CD4-positive, alpha-beta T cell treated with Interleukin-15 for 1 hour (primary cell): ENCODE results near the gene MYOM1.
"Not testable (repeated sequence)": the region's sequence is repeated elsewhere in the genome, so short reads cannot be mapped to it uniquely, and the experiment has no call there.

ENCODE experiments used
- DNase-seq: peaks from one replicate; pipeline ENCODE4 v3.0.0-alpha.2; 2020

Gene MYOM1

DNA sequence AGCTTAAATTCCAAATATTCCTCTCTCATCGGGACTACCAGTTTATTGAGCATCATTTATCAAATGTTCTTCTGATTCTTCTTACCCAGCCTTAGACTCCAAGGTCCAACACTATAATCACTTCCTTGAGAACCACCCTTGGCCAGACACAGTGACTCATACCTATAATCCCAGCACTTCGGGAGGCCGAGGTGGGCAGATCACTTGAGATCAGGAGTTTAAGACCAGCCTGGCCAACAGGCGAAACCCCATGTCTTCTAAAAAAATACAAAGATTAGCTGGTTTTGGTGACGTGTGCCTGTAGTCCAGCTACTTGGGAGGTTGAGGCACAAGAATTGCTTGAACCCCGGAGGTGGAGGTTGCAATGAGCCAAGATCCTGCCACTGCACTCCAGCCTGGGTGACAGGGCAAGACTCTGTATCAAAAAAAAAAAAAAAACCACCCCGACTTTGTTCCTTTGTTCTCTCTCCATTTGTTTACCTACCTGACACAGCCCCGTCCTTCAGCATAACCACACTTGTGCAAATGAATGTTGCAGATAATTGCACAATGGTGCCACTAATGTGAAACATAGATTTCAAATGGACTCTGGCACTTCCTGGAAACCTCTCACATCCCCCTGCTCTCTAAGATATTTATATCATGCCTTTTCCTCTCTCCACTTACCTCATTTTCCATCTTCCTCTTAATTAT, 167.9 kb downstream of the MYOM1 start:
- DNase-seq: no peak

DNA sequence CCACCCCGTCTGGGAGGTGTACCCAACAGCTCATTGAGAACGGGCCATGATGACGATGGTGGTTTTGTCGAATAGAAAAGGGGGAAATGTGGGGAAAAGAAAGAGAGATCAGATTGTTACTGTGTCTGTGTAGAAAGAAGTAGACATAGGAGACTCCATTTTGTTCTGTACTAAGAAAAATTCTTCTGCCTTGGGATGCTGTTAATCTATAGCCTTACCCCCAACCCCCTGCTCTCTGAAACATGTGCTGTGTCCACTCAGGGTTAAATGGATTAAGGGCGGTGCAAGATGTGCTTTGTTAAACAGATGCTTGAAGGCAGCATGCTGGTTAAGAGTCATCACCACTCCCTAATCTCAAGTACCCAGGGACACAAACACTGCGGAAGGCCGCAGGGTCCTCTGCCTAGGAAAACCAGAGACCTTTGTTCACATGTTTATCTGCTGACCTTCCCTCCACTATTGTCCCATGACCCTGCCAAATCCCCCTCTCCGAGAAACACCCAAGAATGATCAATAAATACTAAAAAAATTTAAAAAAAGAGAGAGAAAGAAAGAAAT, 169.8 kb downstream of the MYOM1 start:
- DNase-seq: not testable (repeated sequence)

DNA sequence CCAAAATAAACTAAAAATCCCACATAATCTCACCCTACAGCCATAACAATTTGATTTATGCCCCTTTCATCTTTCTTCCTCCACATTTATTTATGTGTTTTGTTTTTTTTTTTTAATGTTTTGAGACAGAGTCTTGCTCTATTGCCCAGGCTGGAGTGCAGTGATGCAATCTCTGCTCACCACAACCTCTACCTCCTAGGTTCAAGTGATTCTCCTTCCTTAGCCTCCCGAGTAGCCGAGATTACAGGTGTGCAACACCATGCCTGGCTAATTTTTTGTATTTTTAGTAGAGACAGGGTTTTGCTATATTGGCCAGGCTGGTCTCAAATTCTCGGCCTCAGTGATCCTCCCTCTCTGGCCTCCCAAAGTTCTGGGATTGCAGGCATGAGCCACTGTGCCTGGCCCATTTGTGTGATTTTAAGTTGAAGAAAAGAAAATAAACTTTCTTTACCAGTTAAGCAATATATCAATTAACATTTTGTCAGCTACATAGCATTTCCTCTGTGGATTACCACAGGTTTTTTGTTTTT, 170.9 kb downstream of the MYOM1 start:
- DNase-seq: no peak

DNA sequence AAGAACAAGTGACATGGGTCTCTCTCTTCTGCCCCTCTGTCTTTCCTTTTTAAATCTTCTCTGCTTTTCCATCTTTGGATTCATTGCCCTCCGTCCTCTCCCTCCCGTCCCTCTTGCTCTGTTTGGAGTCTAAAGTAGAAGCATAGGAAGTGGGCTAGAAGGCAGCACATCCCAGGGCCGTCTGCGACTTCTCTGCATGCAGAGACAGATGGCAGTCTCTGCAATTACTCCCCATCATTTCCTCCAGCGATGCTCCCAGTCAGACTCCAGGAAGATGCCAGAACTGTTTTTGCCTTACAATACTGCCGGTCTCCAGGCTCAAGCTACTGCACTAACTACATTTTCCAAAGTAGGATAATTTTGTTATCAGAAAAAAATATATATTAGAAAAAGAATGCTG, 171.6 kb downstream of the MYOM1 start:
- DNase-seq: no peak

DNA sequence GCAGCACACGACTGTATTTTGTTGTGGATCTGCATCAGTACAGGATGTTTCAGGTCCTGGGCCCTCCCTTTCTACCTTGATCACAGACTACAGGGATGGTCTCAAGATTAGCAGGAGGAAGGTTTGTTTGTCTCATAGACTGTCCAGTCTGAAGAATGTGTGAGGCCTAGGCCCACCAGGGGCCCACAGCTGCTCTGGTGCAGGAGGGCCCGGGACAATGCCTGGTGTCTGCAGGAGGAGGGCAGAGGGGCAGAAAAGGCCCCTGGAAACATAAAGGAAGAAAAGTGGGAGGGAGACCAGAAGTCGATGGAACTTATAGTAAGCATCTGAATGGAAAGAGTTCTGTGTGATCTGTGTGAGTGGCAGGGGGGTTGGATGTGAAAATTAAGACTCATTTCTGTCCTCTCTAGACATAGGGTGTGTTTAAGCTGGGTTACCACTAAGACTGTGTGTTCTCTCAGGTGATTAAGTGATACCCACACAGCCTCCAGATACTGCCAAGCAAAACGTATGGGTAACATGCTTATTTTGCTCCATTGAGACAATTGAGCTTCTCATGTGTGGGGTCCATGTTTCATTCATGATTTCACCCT, 173.5 kb downstream of the MYOM1 start:
- no peak for DNase-seq

DNA sequence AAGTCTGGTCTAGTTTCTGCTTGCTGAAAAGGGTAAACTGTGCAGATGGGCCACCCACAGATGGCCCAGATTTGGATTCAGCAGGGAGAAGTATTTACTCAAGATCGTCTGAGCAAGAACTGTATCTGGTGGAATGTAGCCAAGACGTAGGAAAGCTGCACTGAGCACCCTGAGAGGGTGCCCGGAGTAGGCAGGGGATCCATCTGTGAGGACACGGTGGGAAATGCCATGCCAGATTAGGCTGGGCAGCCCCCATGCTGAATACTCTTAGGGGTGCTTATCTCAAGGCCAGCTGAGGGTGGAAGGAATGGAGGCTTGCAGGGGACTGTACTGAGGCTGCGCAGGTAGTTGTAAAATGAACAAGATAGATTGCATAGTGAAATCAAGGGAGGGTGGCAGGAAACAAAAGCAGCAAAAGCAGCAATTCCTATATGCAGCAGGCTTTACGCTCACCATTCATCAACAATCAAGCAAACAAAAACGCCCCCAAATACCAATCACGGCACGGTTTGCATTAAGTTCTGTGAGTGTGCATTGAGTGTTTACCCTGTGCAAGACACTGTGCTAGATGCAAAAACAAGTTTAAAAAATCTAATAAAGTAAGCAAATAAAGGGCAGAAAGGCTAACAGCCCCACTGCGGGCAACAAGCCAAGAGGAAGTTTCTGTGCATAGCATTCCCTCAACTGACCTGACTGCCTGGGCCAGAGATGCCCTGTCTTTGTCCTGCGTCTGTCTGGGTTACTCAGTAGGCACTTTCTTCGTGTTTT, 174.7 kb downstream of the MYOM1 start:
- no peak for DNase-seq

DNA sequence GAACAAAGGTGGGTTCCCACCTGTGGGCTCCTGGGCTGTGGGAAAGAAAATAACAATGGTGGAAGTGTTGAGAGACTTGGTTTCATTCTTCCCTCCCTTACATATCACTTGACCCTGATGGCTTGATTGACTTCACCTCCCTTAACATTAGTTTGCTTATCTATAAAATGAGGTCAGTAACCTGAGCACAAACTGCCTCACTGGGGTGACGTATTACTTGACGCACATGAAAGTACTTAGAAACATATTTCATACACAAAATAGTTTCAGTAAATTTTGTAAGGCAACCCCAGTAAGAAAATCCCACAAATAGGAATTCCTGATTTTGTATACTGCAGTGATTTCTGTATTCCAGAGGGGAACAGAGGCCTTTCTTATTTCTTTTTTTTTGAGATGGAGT, 177.4 kb downstream of the MYOM1 start:
- DNase-seq: no peak

DNA sequence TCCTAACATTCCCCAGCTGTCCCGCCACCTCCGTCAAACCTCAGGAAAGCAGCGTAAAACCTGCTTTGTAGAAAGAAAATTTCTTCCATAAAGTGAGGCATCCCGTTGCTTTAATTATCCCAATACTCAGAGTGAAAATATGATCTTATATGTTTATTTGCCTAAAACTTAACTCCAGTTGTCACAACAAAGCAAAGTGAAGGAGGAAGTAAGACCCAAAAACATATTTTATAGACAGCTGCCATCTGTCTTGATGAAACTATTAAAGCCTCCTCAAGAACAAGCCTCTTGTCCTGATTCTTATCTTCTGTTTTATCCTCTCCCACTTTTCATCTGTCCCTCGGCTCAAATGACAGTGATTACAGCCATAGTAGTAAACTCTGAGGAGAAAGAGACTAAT, 177.9 kb downstream of the MYOM1 start:
- DNase-seq: no peak

DNA sequence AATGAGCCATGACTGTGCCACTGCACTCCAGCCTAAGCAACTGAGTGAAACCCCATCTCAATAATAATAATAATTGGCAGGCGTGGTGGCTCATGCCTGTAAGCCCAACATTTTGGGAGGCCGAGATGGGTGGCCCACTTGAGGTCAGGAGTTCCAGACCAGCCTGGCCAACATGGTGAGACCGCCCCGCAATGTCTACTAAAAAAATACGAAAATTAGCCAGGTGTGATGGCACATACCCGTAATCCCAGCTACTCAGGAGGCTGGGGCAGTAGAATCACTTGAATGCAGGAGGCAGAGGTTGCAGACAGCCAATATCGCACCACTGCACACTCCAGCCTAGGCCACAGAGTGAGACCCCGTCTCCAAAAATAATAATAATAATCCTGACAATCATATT, 178.9 kb downstream of the MYOM1 start:
- DNase-seq: no peak

DNA sequence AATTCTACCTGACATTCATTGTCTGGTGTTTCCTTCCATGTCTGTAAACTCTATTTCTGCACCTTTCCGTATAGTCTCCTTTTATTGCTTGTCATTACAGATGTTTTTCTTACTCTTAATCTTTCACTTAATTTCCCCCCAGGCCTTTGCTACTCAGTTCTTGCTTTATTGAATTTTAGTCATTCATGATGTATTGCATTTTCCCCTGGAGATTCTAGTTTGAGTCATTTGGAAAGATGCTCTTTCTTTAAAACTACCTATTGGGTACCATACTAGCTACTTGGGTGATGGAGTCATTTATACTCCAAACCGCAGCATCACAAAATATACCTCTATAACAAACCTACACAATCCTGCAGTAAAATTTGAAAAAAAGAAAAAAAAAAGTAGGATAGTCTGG, 179.6 kb downstream of the MYOM1 start:
- no peak for DNase-seq

DNA sequence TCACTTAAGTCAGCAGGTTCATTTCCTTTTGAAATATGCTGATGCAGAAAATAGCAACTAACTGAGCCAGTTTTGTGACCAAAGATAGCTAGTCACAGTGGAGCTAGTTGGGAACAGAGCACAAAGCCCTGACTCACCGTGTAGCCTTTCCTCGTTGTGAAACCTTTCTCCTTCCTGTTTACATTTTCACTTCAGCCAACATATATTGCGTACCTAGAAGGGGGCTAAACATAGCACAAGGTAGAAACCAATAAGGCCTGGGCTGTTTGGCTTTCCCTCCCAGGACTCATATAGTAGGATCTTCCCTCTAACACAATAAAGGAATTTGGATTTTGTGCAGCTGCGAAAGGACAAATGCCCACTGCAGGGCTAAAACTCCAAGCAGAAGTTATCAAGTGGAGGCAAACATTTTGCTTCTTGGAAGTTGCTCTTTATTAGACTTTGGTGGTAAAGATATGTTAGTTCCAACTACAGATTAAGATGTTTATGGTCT, 182.3 kb downstream of the MYOM1 start:
- peak; percentile 38 for DNase-seq

DNA sequence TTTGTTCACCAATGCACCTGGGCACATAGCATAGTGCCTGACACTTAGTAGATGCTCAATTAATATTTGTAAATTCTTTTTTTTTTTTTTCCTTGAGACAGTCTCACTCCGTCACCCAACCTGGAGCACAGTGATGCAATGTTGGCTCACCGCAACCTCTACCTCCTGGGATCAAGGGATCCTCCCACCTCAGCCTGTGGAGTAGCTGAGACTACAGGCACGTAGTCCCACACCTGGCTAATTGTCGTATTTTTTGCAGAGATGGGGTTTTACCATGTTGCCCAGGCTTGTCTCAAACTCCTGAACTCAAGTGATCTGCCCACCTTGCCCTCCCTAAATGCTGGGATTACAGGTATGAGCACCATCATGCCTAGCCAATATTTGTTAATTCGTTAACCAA, 183.7 kb downstream of the MYOM1 start:
- DNase-seq: no peak

DNA sequence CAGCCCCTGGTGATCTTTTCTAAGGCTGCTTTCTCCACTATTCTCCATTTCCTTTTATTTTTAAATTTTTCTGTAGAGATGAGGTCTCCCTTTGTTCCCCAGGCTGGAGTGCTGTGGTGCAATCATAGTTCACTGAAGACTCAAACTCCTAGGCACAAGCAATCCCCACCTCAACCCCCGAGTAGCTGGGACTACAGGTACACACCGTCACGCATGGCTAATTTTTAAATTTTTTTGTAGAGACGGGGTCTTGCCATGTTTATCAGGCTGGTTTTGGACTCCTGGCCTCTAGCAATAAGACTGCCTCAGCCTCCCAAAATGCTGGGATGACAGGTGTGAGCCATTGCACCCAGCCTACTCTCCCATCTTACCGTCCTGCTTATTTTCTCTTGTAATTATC, 184.1 kb downstream of the MYOM1 start:
- no peak for DNase-seq

DNA sequence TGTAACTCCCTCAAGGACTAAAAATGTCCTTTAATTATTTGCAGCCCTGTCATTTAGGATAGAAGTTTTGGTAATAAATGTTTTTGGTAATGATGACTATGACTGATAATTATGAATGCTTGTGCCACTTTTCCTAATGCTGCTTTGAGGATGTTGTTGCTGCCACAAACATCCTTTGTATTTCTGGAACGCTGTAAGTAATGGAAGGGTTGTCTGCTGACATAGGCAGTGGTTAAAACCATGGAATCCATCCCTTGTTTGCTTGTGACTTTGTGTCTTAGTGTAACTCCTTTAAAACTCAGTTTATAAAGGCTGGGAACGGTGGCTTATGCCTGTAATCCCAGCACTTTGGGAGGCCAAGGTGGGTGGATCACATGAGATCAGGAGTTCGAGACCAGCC, 187.0 kb downstream of the MYOM1 start:
- DNase-seq: no peak

DNA sequence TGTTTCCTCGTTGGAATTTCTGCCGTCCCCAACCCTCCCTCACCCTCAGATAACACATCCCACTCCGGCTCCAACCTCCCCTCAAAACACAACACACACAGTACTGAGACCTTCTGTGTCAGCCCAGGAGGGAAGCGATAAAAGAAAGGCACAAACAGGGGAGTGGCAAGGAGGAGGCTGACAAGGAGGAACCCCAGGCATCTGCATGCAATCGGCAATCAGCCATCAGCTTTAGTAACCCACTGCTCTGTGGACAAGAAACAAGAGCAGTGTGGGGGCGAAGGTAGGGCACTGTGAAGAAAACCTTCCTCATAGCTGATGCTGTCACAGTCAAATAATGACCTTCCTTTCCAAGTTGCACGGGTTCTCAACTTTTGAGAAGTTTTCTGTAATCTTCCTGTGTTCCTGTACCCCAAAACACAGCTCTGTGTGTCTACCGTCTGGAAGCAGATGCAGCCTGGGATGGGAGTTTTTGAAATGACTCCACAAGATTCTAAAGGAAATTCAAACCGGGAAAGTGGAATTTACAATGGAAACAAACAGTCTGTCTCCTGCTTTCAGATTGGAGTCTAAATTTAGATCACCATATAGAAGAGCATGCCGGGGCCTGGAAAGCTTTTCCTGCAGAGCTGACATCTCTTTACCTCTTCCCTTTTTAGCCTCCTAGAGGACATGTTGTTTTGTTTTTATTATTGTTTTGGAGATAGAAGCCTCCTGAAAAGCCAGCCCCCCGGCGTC, 190.4 kb downstream of the MYOM1 start:
- no peak for DNase-seq

DNA sequence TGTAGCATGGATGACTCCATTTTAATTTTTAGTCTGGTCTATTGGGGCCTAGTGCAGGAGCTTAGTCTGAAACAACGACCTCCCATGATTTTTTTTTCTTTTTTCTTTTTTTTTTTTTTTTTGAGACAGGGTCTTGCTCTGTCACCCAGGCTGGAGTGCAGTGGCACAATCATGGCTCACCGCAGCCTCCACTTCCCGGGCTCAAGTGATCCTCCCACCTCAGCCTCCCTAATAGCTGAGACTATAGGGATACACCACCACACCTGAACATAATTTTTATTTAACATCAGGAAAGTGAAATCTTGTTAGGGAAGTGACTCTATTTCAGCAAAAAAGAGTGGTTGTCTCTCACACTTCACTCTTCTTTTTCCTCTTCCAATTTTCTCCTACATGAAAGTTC, 191.7 kb downstream of the MYOM1 start:
- DNase-seq: not testable (repeated sequence)

DNA sequence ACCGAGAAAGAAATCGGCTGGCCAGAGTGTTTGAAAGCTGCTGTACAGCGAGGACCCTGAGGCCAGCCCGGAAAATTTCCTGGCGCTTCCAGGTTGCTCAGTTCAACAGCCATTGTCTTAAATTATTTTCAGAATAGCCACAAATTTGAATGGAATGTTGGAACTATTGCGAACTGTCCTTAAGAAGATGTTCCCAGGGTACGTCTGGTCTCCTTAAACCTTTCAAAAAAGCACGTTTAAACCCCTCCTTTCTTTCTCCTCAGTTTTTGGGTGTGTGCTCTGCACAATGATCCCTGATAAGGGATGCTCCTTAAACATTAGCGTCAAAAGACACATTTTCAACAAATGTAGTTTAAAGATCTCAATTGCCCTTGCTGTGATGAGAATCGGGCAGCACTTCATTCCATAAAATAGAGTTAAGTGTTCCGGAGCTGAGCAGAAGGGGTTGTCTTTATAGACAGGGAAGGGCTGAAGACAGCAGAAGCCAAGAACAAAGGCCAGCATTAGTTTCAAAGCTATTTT, 192.3 kb downstream of the MYOM1 start:
- no peak for DNase-seq

DNA sequence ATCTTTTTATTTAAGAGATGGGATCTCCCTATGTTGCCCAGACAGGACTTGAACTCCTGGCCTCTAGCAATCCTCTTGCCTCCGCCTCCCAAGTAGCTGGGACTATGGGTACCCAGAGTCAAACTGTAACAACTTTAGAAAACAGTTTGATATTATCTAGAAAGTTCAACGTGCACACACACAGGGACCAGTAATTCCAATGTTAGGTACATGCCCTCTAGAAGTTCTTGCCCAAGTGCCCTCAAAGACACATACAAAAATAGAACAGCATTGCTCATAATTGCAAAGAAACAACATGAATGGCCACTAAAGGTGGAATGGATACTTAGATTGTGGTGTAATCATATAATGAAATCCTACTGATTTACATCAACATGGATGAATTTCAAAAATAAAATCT, 194.2 kb downstream of the MYOM1 start:
- no peak for DNase-seq

DNA sequence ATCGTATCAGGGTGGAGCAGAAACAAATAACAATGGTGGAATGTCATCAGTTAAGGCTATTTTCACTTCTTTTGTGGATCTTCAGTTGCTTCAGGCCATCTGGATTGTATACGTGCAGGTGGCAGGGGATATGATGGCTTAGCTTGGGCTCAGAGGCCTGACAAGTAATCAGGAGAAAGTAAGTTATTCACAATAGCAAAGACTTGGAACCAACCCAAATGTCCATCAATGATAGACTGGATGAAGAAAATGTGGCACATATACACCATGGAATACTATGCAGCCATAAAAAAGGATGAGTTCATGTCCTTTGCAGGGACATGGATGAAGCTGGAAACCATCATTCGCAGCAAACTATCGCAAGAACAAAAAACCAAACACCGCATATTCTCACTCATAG, 196.2 kb downstream of the MYOM1 start:
- DNase-seq: not testable (repeated sequence)
